GM21576 (cell line): Measurements from ENCODE around the gene VIPR2.
"Not testable (repeated sequence)": the region's sequence is repeated elsewhere in the genome, so short reads cannot be mapped to it uniquely, and the experiment has no call there.

Source experiments
- ATAC-seq: cut with Tn5 transposase; IDR thresholded peaks from one replicate; pipeline ENCODE4 v1.9.1; 2021; ENCODE audit warnings: mild to moderate bottlenecking, moderate library complexity; ENCODE audit not compliant: unreplicated experiment

Gene VIPR2

DNA sequence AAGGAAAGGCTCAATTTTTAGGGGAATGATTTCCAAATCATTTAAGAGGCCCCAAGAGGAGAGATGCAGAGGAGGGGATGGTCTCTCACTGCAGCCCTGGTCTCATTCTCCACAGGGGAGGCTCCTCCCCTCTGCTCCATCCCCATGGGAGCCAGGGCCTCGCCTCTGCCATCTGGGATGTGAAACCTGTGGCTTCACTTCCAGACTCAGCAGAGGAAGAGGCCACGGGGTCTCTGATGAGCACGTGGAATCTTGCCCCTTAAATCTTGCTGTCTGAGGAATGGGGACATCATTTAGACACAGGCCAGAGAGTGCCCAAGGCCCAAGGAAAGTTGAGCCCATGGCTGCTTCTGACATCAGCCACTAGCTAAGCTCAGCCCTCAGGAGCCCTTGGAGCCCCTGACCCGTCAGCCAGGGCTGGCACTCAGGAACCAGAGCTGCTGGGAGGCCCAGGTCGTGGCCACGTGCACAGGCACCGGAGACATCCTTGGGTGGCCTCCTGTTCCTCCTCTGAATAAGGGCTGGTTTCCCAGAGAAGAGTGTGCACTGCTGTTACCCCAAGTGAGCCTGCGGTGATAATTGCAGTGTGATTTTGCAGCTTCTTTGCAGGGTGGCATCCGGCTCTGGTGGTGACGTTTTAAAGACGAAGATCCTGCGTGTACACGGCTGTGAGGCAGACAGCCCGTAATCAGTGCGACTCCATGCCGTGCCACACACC, 50.5 kb downstream of the VIPR2 start:
- ATAC-seq, result no peak

DNA sequence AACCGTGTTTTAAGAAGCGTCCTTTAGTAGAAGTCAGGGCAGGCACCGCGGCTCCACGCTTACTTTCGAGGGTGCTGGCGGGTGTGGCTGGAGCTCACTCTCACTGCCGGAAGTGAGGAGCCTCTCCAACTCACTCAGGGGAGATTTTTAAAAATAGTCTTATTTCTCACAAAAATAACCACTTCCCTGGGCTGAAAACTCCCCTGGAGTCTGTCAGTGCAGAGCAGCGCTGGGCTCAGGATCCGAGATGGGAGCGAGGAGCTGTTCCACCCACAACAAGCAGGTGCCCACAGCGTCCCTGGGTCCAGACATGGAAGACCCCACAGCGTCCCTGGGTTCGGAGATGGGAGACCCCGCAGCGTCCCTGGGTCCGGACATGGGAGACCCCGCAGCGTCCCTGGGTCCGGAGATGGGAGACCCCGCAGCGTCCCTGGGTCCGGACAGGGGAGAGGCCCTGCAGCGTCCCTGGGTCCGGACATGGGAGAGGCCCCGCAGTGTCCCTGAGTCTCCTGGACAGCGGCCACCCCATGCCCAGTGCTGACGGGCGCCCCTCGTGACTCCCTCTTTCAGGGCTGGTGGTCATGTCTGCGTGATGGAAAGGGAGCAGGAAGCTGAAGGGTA, 51.2 kb downstream of the VIPR2 start:
- ATAC-seq, result no peak

DNA sequence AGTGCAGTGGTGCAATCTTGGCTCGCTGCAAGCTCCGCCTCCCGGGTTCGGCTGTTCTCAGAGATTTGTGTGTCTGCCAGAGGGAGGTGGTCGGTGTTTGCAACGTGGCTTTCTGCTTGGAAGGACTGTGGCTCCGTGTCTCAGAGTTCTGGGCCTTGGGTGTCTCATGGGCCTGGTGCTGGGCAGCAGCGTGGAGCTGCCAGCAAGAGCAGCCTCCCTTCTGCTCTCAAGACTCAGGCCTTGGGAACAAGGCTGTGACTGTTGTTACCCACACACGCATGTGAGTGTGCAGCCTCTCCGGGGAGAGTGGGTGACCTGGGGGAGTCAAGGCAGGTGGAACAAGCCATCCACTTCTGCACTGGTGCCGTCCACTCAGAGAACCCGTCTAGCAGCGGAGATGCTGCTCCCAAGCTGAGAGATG, 52.0 kb downstream of the VIPR2 start:
- no peak for ATAC-seq

DNA sequence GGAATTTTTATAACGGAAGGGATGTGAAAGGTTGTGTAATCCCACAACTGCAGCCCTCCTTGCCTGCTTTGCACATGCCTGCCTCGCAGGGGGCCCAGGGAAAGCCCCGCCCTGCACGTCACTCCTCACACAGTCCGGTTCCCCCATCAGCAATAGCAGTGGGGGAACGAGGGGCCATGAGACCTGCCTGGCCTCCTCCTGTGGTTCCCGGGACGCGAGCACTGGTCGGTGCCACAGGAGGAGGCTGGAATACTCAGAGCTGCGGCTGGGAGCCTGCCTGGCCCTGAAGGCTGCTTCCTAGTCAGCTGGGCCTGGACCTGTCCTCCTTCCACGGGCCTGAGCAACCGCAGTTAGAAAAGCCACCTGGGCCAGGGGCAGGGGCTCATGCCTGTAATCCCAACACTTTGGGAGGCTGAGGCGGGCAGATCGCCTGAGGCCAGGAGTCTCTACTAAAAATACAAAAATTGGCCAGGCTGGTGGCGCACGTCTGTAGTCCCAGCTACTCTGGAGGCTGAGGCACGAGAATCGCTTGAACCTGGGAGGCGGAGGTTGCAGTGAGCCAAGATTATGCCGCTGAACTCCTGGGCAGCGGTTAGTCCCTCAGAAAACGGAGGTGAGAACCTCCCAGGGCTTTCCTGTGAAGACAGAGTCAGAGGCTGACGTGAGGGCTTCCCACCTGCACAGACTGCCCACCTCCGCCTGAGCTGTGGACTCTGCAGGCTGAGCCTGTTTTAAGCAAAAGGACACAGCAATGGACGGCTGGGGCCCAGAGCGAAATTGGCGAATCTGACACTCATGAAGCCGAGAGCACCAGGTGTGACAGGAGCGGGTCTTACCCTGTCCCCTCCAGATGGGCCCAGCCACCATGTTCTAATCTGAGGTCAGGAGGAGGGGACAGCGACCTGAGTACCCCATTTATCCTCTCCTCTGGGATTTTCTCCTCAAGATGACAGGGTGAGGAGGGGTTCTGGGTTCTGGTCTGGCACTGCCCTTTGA, 52.9 kb downstream of the VIPR2 start:
- ATAC-seq, result no peak

DNA sequence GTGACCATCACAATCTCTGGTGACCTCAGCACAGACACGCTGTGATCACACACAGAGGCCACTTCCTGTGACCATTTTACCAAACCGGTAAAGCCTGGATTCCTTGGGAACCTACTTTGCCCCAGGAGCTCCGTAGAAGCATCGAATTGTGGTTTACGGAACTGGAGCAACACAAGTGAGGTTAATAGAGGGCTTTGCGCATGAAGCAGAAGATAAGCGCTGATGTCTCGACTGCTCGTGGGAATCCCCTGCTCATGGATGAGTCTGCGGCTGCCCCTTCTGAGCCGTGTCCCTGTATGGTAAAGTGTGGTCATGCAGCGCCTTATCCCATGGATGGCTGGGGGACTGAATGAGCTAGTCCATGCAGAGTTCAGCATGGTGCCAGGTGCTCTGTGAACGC, 53.6 kb downstream of the VIPR2 start:
- ATAC-seq, result no peak

DNA sequence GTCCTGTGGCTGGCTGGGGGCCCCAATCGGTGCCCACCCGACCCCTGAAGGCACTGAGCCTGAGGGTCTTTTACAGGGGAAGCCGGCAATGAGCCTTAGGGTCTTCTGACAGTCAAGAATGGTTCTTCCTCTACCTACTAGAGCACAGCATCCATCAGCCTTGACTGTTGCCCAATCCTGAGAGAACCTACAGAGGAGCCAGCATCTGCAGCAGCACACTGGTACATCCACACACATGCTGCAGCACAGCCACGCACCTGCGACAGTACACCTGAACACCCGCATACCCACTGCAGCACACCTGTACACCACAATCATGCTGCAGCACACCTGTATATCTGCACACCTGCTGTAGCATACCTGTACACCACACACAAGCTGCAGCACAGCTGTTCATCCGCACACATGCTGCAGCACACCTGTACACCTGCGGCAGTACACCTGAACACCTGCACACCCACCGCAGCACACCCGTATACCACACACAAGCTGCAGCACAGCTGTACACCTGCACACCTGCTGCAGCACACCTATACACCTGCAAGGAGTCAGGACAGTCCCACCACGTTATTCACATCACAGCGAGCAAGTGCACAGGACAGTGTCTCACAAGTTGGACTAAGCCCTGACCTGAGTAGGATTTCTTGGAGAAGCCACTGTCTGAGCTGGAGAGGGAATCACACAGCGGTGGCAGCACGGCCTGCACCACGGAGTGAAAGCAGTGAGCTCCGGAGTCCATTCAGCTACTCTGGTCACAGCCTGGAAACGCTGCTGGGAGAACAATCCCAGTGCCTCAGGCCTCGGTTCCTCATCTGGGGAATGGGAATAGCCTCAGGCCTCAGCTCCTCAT, 56.4 kb downstream of the VIPR2 start:
- no peak for ATAC-seq

DNA sequence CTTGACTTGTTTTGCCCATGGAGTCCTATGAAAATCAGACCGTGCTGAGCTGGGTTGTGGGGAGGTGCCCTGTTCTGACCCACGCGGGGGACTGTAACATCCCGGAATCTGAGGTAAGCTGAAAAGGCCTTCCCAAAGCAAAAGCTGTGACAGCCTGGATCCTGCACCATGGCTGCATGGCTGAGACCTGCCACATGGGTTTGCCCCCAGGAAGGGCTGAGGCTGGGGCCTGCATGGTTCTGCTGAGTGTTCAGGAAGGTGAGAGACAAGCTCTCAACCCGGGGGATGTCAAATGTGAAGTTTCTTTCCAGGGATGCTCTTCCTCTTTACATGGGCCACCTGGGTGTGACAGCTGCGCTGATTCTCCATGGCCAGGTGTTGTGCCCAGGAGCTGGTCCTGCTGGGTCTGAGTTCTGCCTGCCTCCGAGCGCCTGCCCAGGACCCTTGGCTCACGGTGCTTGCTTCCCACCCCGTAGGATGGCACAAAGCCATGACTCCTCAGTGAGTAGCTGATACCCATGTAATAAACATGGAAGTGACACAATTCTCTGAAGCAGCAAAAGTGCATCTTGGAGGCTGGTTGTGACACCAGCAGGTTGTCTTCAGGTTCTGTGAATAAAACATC, 58.3 kb downstream of the VIPR2 start:
- ATAC-seq, result no peak

DNA sequence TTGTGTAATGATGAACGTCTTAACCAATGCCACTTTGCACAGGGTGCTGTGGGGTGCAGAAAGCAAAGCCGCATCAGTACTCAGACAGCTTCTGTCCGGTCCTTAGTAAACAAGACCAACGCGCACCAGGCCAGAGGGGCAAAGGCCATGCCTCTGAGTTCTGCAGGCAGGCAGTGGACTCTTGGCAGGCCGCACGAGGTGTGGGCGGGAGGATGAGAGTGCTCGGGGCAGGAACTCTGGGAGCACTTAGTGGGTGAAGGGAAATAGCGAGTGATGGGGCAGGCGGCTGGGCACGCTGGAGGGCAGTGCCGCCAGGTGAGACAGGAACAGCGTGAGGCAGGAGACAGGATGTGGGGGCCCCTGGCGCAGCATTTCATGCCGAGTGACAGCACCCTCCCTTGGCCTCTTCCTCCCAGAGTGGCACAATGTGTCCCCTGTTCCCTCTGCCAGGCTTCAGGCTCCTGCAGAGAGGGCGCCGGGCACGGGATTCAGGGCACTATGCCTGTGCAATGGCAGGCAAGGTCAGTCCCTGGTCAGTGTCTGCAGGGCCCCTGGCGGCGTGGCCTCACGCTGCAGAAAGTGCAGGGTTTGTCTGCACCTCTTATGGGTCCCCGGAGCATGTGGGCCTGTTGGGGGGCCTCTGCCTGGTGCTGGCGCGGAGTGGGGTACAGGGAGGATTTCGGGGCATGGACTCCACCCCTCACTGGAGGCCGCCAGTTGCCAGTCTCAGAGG, 60.4 kb downstream of the VIPR2 start:
- no peak for ATAC-seq

DNA sequence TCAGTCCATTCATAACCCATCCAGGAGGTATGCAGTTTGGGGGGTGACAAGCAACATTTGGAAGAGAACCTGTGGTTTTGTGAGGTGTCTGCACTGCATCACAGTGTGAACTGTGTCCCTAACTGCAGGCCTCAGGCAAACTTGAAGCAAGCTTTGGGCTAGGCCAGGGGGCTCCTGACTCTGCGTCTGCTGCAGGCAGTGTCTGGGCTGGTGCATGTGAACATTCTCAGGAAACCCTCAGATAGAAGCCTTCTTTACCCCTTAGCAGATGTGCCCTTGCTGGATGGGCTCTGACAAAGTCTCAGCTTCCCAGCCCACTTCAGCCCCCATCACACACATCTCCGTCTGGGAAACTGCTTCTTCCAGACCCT, 61.0 kb downstream of the VIPR2 start:
- no peak for ATAC-seq

DNA sequence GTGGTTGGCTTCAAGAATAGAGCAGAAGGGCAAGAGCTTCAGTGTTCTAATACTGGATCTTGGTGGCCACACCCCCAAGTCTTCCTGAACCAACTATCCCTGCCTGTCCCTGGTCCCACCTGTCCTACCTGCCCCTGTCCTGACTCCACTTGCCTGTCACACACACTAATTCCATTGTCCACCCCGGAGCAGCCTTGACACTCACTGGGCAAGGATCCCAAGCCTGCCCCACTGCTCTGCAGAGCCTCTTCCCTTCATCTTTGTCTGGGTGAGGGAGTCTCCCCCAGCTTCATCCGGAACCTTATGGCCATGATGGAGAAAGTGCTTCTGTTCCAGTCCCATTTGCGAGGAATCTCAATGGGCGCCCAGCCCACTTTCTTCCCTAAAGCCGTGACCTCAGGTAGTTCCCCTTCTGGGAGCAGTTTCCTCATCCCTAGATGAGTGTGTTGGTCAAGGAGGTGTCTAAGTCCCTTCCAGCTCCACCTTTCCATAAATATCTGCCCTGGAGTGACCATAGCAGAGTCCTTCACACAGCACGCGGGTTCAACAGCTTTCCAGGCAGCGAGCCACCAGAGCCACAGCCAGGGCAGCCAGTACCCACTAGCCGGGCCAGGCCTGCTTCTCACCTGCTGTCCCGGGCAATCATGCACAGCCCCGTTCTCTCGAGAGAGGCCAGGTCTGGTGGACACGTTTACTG, 61.5 kb downstream of the VIPR2 start:
- no peak for ATAC-seq

DNA sequence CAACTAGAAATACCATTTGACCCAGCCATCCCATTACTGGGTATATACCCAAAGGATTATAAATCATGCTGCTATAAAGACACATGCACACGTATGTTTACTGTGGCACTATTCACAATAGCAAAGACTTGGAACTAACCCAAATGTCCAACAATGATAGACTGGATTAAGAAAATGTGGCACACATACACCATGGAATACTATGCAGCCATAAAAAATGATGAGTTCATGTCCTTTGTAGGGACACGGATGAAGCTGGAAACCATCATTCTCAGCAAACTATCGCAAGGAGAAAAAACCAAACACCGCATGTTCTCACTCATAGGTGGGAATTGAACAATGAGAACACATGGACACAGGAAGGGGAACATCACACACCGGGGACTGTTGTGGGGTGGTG, 62.6 kb downstream of the VIPR2 start:
- ATAC-seq, result not testable (repeated sequence)

DNA sequence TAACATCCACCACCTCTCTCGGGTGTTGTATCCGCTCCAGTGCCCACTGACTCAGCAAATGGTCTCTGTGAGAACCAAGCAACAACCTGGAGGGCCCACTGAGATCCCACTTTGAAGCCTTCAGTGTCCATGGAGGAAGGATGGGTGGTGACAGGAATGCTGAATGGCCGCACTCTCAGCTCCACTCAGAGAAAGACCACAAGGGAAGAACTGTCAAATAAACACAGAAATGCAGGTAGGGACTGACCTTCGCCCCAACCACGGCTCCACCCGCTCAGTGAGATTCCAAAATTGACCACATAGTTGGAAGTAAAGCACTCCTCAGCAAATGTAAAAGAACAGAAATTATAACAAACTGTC, 65.8 kb downstream of the VIPR2 start:
- ATAC-seq, result no peak

DNA sequence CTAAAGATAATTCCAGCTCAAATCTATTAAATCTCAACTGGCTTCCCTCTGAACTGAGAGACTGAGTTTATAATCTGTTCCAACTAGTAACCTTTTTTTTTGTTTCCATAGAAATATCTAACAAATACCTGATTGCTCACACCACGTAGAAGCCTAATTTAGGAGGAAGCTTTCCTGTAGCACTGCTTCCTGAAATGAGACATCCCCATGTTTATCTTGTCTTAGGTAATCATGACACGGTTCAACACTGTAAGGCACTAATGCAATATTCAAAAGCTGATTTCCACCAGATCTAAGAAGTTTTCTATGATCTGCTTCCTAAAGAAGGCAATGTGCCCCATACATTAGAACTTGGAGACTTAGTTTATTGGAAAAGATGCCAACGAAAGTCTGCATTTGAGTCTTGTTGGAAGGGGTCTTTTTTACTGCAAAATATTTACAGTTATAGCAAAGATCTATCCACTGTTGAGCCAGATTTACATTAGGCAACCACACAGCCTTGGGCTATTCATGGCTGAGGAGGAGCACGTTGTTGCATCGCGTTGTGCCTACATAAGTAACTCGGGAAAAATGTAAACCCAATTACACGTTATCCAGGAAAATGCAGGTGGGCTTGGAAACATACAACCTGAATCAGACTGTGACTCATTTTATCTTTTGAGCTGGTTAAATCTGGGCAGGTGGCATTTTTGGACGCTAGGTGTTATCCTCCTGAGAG, 66.3 kb downstream of the VIPR2 start:
- ATAC-seq, result no peak

DNA sequence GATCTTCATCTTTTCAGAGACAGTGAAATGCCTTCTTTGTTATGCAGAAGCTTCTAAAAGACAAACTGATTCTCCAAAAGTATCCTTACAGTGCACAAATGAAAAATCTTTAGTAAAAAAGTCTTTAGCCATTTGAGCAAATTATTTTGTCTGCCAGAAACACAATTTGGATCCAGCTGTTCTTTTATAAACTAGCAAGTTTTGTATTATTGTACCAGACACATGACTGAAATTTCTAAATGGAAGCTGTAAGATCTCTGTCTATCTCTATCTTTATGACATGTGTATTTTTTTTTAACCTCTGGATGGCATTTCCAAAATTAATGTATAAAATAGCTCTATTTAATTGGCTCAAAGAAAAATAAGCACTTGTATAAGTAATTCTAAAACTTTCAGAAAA, 68.3 kb downstream of the VIPR2 start:
- ATAC-seq, result no peak

DNA sequence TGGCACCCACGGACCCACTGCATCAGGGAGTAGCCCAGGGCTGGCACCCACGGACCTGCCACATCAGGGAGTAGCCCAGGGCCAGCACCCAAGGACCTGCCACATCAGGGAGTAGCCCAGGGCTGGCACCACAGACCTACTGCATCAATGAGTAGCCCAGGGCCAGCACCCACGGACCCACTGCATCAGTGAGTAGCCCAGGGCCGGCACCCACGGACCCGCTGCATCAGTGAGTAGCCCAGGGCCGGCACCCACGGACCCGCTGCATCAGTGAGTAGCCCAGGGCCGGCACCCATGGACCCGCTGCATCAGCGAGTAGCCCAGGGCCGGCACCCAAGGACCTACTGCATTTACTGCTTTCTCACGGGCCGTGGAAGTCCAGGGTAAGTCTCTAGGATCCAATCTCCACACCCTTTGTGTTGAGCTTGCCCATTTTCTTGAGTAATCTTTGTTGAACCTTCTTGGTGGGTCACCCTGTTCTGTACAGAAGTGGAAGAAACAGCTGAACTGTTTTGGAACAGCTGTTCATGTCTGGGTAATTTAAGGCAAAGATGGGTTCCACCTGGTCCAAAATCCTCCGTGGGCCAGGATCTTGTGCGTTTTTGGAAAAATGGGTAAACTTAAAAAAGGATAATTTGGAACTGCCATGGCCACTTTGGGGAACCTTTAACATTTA, 69.0 kb downstream of the VIPR2 start:
- no peak for ATAC-seq

DNA sequence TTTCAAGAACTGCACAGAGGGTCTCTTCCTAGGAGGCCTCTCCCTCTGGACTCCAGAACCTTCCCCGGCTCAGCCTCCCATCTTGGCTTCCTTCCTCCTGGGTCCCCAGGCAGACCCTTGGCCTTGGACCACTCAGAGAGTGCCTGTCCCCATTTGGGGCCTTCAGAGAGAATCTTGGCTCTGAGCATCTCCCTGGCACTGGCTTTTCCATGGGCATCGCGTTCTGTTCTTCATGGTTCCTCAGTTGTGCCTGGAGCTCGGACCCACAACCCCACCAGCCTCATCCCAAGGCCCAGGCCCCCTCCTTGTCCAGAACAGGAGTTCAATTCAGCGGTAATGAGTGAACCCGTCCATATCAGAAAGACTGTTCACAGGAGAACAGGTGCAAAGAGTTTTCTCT, 73.4 kb downstream of the VIPR2 start:
- ATAC-seq, result no peak

DNA sequence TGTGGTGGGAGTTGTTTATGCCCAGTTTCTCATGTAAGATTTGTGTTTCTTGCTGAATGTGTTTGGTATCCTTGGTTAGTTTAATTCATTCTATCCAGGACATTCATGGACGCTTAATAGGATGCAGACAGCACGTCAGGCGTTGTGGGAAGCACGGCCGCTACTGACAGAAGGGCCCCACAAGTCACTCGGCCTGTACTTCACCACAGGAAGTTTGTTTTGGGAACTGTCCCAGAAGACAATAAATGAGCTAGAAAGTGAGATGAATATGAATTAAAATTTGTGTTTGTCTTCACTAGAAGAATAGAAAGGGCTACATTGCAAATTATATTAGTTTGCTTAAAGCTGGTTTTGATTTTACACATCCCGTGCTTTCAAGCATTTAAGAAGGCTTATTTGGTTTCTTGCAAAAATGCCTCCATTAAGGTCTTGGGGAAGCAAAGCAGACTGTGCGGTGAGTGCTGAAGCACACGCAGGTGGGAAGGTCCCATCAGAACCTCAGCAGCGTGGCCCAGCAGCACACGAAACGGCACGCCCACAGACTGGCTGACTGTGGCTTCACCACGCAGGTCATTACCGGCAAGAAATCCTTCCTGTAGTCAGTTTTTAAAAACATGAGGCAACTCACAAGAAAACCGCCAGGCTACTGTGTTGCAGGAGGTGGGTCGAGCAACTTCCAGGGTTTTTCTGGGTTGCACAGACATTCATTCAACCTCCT, 74.1 kb downstream of the VIPR2 start:
- no peak for ATAC-seq
